ENCODE measurements around the gene CCDC171.

GRCh38 chr9:15714746-15715145 lies 161.9 kb downstream of the CCDC171 start:
- no peak for TF ChIP-seq CTCF (IDR thresholded peaks at IDR 0.05; ENCODE audit: insufficient read depth, low read depth, low read length)
- TF ChIP-seq EZH2 (IDR thresholded peaks at IDR 0.05; ENCODE audit: insufficient read depth, low read length), result no peak

Data from astrocyte (in vitro differentiated cells and primary cell).